NCI-H526 treated with DMSO at 0.1 percent for 48 hours (cell line): ENCODE measurements around the gene CFAP52.
"Not testable (repeated sequence)": the region's sequence is repeated elsewhere in the genome, so short reads cannot be mapped to it uniquely, and the experiment has no call there.

Source experiments
- DNase-seq: peaks from one replicate; lab custom pipeline; 2025; lab: John Stamatoyannopoulos, UW

Gene CFAP52

GRCh38 chr17:9646546-9646885, 70.1 kb downstream of the CFAP52 start:
- peak; percentile 54 for DNase-seq

- no peak for DNase-seq
Measured at GRCh38 chr17:9647014-9647413, 70.6 kb downstream of the CFAP52 start.

- DNase-seq: no peak
Measured at GRCh38 chr17:9648521-9649110, 72.2 kb downstream of the CFAP52 start.

- no peak for DNase-seq
Measured at GRCh38 chr17:9658593-9659211, 82.3 kb downstream of the CFAP52 start.

GRCh38 chr17:9661027-9661426, 84.6 kb downstream of the CFAP52 start:
- no peak for DNase-seq

GRCh38 chr17:9663511-9663910, 87.1 kb downstream of the CFAP52 start:
- DNase-seq: not testable (repeated sequence)

GRCh38 chr17:9666461-9667050, 90.1 kb downstream of the CFAP52 start:
- no peak for DNase-seq

GRCh38 chr17:9668517-9668916, 92.1 kb downstream of the CFAP52 start:
- DNase-seq: no peak

GRCh38 chr17:9669551-9670008, 93.1 kb downstream of the CFAP52 start:
- no peak for DNase-seq

GRCh38 chr17:9670596-9670995, 94.2 kb downstream of the CFAP52 start:
- DNase-seq: no peak

- DNase-seq: no peak
Measured at GRCh38 chr17:9671559-9671958, 95.1 kb downstream of the CFAP52 start.

GRCh38 chr17:9672266-9672665, 95.8 kb downstream of the CFAP52 start:
- no peak for DNase-seq

- DNase-seq: no peak
Measured at GRCh38 chr17:9672691-9673090, 96.2 kb downstream of the CFAP52 start.

GRCh38 chr17:9676084-9676483, 99.6 kb downstream of the CFAP52 start:
- no peak for DNase-seq

GRCh38 chr17:9676820-9677310, 100.4 kb downstream of the CFAP52 start:
- no peak for DNase-seq

- DNase-seq: no peak
Measured at GRCh38 chr17:9677411-9677810, 101.0 kb downstream of the CFAP52 start.

- DNase-seq: no peak
Measured at GRCh38 chr17:9677896-9678295, 101.5 kb downstream of the CFAP52 start.

GRCh38 chr17:9684955-9685621, 108.6 kb downstream of the CFAP52 start:
- DNase-seq: no peak
